NCI-H774 (cell line): ENCODE data around the gene ZNF256.

Experiments used
- DNase-seq: peaks from one replicate; lab custom pipeline; 2025; lab: John Stamatoyannopoulos, UW

Gene ZNF256

DNA sequence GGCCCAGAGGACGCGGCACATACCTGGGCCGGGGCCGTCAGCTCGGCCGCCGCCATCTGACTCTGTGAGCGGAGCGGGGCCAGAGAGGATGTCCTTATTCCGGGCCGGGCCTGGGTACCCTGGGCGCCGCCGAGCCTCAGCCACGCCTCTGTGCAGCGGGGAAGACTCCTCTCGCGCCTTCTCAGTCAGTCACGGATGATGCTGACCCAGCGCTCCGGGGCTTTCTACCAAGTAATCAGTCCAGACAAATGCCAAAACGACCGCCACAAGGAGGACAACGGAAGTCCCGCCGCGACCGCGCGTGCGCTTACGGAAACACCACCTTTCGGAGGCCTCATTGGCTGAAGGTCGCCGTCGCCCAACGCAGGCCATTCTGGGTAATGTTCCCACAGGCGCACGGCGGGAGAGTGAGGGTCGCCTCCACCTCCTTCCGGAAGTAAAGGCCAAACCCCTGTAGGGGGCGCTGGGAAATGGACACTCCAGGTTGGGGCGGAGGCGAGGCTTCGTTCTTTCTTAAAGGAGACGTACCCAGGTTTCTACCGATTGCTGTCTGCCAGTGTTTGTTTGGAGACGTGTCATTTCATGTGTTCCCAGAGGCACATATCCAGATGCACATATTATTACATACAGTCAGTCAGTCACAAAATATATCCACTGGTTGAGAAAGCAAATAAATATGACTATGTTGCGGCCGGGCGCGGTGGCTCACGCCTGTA lies at the start of gene ZNF256:
ZNF256 (minus strand) TSS at position 288 of the 716 bp plus-strand sequence; CDS start at position 56, 232 bp downstream.
- peak; percentile 91 for DNase-seq

DNA sequence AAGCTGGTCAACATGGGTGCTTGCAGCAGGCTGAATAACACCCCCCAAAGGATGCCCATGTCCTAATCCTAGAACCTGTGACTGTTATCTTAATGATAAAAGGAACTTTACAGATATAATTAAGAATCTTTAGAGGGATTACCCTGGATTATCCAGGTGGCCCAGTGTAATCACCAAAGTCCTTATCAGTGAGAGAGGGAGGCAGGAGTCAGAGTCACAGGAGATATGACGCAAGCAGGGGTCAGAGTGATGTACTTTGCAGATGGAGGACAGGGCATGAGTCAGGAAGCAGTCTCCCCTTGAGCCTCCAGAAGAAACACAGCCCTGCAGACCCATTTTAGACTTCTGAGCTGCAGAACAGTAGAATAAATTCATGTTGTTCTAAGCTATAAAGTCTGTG lies 45.3 kb upstream of the ZNF256 start:
- DNase-seq = no peak

DNA sequence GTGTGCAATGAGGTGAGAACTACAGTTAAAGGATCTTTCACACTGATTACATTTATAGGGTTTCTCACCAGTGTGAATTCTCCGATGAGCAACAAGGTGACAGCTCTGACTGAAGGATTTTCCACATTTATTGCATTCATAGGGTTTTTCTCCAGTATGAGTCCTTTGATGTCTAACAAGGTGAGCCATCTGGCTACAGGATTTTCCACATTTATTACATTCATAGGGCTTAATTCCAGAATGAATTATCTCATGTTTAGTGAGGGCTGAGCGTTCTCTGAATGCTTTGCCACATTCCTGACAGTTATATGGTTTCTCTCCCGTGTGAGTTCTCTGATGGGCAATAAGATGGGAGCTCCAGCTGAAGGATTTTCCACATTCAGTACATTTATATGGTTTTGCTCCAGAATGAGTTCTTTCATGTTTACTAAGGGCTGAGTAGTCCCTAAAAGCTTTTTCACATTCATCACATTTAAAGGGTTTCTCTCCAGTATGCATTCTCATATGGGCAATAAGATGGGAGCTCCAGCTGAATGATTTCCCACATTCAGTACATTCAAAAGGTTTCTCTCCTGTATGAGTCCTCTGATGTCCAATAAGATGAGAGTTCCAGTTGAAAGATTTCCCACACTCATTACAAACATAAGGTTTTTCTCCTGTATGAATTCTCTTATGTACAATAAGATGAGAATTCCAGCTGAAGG lies 31.2 kb upstream of the ZNF256 start:
- DNase-seq = no peak

DNA sequence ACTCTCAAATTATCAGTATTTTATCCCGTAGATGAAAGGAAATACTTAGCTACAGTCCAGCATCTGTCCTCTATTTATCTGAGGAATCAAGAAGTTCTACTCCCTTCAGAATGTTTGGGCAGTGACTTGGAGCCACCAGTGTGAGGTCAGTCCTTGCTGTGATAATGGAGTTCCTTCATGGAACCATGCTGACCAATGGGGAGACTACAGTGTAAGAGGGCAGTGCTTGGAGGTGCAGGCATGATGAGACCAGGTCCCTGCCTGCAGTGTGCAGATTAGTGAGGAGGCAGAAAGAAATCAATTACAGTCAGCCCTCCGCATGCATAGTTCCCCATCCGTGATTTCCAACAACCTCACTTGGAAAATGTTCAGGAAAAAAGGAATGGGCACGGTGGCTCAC lies 26.9 kb upstream of the ZNF256 start, which contains the start of gene C19orf18:
C19orf18 (minus strand) TSS at position 101 of the 400 bp plus-strand sequence. CDS start 102 bp downstream, outside the sequence.
- no peak for DNase-seq

DNA sequence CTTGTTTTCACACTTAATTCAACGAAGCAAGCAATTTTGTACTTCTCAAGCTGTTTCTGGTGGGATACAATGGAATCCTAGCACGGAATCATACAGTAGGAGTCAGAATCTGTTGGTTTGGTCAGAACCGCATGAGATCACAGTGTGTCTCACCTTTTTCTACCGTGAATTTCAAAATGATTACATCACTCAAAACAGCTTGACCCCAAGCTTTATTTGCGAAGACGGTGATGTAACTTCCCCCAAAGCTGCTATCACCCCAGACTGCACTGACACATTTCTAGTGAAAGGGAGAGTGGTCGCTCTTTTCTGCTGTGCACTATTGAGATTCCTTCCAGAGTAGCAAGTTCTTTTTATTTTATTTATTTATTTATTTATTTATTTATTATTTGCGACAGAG lies 17.3 kb upstream of the ZNF256 start:
- DNase-seq = no peak

DNA sequence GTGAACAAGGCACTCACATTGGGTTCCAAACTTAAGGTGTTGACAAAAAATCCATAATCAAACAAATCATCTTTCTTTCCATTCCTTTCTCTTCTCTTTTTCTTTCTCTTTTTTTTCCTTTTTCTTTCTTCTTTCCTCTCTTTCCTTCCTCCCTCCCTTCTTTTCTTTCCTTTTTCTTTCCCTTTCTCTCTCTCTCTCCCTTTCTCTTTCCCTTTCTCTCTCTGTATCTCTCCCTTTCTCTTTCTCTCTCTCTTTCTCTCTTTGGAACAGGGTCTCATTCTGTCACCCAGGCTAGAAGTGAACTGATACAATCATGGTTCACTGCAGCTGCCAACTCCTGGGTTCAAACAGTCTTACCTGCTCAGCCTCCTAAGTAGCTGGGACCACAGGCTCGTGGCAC lies 14.3 kb upstream of the ZNF256 start:
- DNase-seq = no peak

DNA sequence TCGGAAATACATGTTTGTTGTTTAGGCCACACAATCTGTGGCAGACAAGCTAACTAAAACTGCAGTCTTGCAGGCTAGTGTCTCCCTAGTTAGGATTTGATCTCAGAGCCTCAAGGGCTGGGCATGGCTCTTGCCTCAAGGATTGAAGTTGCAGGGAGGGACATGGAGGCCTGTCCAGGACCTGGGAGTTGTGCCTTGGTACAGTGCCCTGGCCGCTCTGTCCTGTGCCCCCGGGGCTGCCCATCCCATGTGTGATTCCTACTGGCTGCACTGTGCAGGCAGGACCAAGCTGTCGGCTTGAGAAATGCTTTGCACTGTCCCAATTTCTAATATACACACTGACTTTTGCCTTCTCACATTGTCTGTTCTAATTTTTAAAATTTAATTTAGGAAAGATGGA lies 7.5 kb upstream of the ZNF256 start:
- no peak for DNase-seq

DNA sequence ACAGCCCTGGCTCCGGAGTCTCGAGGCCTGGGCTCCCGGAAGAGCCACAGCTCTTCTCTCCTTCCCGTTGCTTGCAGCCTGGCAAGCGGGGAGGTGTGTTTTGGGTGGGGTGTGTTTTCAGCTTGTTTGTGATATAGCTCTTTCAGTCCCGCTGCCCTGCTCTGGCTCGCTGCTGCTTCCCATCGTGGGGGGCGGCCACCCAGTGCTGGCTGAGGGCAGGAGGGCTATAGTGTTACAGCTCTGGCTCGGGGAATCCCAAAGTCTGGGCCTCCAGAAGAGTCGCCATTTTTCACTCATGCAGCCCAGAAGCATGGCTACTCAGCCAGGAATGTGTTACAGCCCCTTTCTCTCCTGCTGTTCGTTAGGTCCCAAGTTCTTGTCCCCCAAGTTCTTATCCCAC lies 2.2 kb upstream of the ZNF256 start:
- no peak for DNase-seq

DNA sequence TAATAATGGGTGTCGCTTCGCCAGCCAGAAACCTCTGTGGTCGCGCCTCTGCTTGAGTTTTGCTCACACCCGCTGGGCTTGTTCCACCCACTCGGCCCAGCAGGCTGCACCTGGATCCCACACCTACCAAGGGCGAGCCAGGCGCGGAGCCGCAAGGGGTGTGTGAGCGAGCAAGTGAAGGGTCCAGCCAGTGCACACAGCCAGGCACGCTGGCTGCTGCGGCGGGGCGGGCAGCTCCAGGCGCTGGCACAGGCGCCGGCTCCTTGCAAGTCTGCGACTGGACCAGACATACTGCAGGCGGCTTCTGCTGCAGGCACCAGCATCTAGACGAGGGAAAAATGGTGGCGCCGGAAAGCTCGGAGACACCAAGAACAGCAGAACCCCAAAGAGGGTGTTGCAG lies 1.8 kb upstream of the ZNF256 start:
- DNase-seq = no peak

DNA sequence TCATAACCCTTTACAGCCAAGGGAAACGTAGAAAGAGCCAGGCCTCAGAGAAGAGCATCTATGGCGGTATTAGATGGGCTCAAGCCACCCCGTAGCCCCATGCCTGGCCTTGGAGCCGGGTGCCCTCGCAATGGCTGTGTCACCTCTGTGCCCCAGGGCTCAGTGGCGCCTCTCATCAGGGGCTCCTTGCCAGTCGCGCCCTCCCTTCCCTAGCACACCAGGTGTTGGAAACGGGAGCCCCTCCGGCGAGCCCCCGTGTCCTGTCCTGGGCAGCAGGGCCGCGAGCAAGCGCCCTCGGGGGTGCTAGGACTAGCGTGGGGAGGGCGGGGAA lies 453 bp downstream of the ZNF256 start:
- no peak for DNase-seq

DNA sequence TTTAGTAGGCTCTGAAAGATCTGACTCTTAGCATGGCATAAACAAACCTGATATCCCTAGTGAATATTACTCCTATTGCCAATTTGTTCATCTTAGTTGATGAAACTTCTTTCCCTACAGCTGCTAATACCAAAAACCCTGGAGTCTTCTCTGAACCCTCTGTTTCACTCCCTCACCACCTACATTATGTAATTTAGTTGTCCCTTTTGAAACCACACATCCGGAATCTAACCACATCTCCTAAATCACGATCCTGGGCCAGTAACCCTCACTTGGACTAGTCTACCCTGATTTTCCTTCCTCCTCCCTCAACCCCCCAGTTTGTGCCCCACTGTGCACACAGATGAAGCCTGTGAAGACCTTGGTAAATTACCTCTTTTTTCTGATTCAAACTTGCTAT lies 1.2 kb downstream of the ZNF256 start:
- DNase-seq = no peak

DNA sequence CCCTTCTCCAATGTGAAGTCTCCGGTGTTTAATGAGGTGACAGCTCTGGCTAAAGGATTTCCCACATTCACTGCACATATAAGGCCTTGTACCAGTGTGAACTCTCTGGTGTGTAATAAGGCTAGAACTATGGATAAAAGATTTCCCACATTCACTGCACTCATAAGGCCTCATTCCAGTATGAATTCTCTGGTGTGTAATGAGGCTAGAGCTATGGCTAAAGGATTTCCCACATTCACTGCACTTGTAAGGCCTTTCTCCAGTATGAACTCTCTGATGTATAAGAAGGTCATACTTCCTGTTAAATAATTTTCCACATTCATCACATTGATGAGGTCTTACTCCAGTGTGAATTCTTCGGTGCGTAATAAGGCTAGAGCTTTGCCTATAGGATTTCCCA lies 5.9 kb downstream of the ZNF256 start:
- no peak for DNase-seq

DNA sequence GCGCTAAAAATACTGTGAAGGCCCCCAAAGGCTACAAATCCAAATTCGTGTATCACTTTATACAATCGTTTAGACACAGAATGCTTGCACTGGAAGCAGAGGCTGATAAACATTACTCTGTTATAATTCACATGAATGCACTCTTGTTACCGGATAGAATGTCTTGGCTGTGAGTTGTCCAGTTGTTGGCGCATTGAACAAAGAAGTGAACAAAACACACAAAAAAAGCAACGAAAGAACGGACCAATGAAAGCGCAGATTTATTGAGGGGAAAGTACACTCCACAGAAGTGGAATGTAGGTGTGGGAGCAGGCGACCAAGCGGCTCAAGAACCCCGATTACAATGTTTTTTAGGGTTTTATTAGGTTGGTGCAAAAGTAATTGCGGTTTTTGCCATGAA lies 11.8 kb downstream of the ZNF256 start:
- DNase-seq = no peak

DNA sequence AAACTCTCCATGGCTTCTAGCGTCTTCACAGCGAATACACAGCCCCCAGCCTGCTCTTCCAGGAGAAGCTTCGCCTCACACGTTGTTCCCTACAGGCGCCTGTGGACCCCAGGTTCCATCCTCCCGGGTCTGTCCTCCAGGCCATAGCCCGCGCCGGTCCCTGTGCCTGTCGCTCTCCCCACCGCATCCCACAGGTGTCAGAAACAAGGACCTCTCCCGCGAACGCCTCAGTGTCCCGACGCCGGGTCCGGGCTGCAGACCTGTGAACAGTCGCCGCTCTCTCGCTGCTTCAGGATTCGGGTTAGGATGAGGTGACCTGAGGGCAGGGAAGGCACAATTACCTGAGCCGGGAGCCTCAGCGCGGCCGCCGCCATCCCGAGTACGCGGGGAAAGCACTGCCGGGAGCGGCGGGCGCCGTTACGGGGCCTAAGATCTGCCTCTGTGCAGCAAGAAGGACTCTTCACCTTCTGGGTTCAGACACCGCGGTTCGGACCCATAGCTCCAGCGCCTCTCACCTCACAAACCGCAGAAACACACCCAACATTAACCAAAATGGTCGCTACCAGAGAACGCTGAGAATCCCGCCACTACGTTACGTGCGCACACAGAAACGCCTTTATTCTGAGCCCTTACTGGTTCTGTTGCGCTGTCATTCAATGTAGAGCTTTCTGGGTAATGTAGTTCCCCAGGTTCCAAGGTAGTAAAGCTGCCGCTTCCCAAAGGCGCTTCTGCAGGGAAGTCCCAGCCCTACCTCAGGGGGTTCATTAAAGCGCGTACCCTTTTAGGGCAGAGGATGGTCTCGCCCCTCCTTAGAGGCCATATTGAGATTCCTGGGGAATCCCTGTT lies 12.5 kb downstream of the ZNF256 start, which contains the start of gene ZNF418:
ZNF418 (minus strand) TSS at position 583 of the 846 bp plus-strand sequence. CDS start 1,580 bp downstream, outside the sequence.
- DNase-seq = no peak

DNA sequence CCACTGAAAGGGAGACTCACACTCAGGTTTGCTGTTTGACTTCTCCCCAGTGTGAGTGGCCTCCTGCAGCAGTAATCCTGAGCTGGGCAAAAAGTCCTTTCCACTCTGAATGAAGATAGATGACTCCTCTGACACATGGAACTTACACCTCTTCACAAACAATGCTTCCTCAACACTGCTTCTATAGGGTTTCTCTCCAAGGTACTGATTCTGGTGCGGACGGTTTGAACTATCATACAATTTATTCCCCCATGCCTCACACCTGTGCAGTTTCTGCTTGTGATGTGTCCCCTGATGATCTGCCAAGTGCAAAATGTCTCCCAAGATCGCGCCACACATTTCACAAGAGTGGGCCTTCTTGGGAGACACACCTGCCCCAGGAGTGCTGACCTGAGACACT lies 19.9 kb downstream of the ZNF256 start:
- DNase-seq = no peak

DNA sequence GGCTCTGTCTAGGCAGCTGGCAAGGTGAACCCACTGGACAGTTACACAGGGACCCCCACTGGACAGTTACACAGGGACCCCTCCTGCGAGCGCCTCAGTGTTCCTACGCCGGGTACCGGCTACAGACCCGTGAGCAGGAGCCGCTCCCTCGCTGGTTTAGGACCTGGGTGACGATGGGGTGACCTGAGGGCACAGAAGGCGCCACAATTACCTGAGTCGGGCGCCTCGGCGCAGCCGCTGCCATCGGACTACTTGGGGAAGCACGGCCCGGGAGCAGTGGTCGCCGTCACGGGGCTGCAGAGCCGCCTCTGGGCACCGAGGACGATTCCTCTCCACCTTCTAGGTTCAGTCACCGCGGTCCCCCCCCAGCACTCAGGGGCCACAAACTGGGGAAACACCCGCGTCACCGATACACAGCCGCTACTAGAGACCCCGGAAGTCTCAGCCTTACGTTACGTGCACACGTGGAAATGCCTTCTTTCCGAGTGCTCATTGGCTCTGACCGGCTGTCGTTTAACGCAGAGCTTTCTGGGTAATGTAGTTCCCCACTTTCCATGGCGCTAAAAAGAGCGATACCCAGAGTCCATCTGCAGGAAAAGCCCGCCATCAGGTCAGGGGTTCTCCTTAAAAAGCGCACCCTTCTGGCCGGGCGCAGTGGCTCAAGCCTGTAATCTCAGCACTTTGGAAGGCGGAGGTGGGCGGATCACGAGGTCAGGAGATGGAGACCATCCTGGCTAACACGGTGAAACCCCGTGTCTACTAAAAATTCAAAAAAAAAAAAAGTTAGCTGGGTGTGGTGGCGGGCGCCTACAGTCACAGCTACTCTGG lies 31.1 kb downstream of the ZNF256 start, which contains the start of gene ZNF417:
ZNF417 (minus strand) TSS at position 425 of the 828 bp plus-strand sequence; CDS start at position 244, 181 bp downstream.
- peak; percentile 94 for DNase-seq

DNA sequence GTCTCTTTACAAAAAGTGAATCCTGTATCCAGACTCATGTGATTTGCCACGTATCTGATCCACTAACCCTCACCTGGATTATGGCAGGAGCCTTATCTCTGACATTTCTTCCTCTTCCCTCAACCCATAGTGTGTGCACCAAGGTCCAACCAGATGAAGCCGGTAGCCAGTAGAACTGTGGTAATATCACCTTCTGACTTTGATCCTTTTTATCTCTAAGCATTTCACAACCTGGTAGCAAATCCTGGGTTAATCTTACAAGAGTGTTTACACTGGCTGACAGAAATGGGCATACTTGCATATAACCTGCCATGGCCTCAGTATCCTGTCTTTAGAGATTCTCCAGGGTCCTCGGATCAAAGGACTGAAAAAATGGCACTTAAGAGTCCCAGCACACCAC lies 33.0 kb downstream of the ZNF256 start:
- no peak for DNase-seq

DNA sequence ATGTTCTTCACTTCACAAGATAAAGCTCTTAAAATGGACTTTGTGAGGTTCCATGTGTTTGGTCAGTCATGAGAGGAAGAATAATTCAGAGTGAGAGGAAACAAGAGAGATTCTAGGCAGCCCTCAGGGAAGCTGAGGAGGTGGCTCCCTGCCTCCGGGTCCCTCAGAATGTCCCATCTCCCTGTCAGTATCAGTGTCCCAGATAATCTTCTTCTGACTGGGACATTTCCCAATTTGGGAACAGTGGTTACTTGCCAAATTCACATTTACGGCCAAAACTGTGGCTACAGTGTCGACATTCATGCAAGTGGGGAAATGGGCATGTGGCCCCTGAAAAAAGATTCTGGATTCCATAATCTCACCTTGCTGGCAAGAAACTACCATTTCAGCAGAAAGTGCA lies 40.1 kb downstream of the ZNF256 start:
- DNase-seq = no peak

DNA sequence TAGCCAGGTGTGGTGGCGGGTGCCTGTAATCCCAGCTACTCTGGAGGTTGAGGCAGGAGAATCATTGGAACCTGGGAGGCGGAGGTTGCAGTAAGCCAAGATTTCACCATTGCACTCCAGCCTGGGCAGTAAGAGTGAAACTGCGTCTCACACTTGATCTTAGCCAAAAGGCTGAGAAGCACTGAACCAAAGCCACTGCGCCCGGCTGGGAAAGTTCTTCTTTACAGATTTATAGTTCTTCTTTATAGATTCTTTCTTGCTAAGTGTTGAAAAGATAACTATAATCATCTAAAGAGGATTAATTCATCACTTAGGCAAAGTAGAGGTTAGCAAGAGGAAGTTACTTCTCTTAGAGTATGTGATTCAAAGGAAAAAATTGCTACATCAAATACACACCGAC lies 42.2 kb downstream of the ZNF256 start:
- no peak for DNase-seq

DNA sequence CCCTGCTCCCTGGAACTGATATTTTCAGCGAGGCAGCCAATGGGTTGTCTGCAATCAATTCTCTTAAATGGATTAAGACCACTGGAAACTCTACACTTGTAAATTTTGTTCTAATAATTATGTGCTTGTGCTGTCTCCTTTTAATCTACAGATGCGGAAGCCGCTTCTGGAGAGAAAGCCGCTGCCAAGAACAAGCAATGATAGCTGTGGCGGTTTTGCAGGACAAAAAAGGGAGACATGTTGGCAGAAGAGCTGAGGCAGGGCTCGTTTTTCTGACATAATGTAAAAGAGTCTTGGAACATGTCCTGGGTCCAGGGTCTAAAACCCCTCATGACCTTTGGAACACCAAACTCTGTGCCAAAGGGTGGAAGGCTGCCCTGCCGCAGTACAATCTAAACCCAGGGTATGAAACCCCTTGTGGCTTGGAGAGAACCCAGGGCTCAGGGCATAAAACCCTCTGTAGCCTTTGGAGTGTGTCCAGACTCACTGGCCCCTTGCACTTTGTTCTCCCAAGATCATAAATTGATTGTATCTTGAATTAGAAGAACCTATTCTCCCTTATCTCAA lies 43.8 kb downstream of the ZNF256 start:
- DNase-seq = no peak

DNA sequence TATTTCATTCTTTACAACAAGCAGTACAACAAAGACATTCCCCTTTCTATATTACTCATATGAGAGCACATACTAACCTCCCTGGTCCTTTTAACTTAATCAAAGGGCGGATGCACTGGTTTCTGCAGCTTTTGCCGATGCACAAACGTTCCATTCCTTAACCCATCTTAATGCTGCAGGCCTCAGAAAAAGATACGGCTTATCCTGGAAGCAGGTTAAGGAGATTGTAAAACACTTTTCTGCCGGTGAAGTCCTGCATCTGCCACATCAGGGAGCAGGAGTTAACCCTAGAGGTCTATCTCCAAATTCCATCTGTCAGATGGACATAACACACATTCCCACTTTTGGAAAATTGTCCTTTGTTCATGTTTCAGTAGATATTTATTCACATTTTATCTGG lies 47.2 kb downstream of the ZNF256 start:
- no peak for DNase-seq
